HEK293 (cell line): ENCODE measurements around the gene ZSCAN1.

Experiments used
- CTCF ChIA-PET: fragments of 350-600 bp; formaldehyde crosslinking; extraction: SDS; loops from one replicate; lab custom pipeline; 2021; ENCODE audit warnings: antibody characterized with exemption; lab: Yijun Ruan, JAX
- POLR2A ChIA-PET: fragments of 300-600 bp; formaldehyde crosslinking; extraction: SDS; loops from one replicate; lab custom pipeline; 2020; ENCODE audit warnings: antibody characterized with exemption, inconsistent platforms; lab: Yijun Ruan, JAX
- H3K27ac ChIP-seq: fragments of 200-500 bp; sonication (Bioruptor generic); 2 replicates; pipeline ENCODE4 v1.5.1; 2014; ENCODE audit warnings: low read depth, low read length, control low read depth, inconsistent platforms; ENCODE audit errors: extremely low read depth
- H3K36me3 ChIP-seq, 2 experiments: fragments of 200-500 bp in 1 of 2; sonication (Bioruptor generic) in 1 of 2; 1 replicate in 1 of 2; 2 replicates in 1 of 2; pipeline ENCODE4 v1.5.1; 2014 to 2017; ENCODE audit warnings: inconsistent platforms in 2 of 2, low read length in 2 of 2; ENCODE audit not compliant: control insufficient read depth in 2 of 2, insufficient read depth in 1 of 2
- H3K4me1 ChIP-seq: fragments of 200-500 bp; sonication (Bioruptor generic); 2 replicates; pipeline ENCODE4 v1.5.1; 2014; ENCODE audit warnings: mild to moderate bottlenecking, low read length, inconsistent platforms; ENCODE audit not compliant: control insufficient read depth, insufficient read depth
- H3K4me3 ChIP-seq: 2 replicates; pipeline ENCODE4 v1.5.1; 2011; ENCODE audit warnings: low read depth, mild to moderate bottlenecking, control low read depth, low read length, moderate library complexity
- H3K9me3 ChIP-seq: fragments of 200-500 bp; sonication (Bioruptor generic); 2 replicates; pipeline ENCODE4 v1.5.1; 2014; ENCODE audit warnings: low read depth, low read length, inconsistent platforms; ENCODE audit not compliant: control insufficient read depth, insufficient read depth
- GLI2 ChIP-seq: fragments of 450-650 bp; formaldehyde crosslinking; IDR thresholded peaks from 2 replicates; pipeline ENCODE4; 2017; ENCODE audit warnings: missing biosample characterization, missing genetic modification characterization, low read depth, borderline replicate concordance
- KLF9 ChIP-seq: fragments of 450-650 bp; formaldehyde crosslinking; IDR thresholded peaks from 2 replicates; pipeline ENCODE4 v1.5.1; 2016; ENCODE audit warnings: missing biosample characterization, missing genetic modification characterization, low read depth
- MZF1 ChIP-seq: fragments of 450-650 bp; formaldehyde crosslinking; IDR thresholded peaks from 2 replicates; pipeline ENCODE4 v1.5.1; 2017; ENCODE audit warnings: missing biosample characterization, missing genetic modification characterization, borderline replicate concordance
- OVOL3 ChIP-seq: fragments of 450-650 bp; formaldehyde crosslinking; IDR thresholded peaks from 2 replicates; pipeline ENCODE4 v1.5.1; 2016; ENCODE audit warnings: missing biosample characterization, missing genetic modification characterization
- SCRT1 ChIP-seq: fragments of 450-650 bp; formaldehyde crosslinking; IDR thresholded peaks from 2 replicates; pipeline ENCODE4 v1.5.1; 2016; ENCODE audit warnings: missing biosample characterization, missing genetic modification characterization, borderline replicate concordance
- SETDB1 ChIP-seq: IDR thresholded peaks from one replicate; pipeline ENCODE4 v1.6.1; 2017; ENCODE audit warnings: mild to moderate bottlenecking, low read length, moderate library complexity, mixed read lengths; ENCODE audit not compliant: insufficient read length
- ZBTB20 ChIP-seq: fragments of 450-650 bp; formaldehyde crosslinking; IDR thresholded peaks from 2 replicates; pipeline ENCODE4 v1.5.1; 2016; ENCODE audit warnings: missing biosample characterization, missing genetic modification characterization
- ZBTB7A ChIP-seq: fragments of 450-650 bp; formaldehyde crosslinking; IDR thresholded peaks from 2 replicates; pipeline ENCODE4 v1.5.1; 2016; ENCODE audit warnings: low read depth, missing biosample characterization, missing genetic modification characterization
- ZNF157 ChIP-seq: fragments of 450-650 bp; formaldehyde crosslinking; IDR thresholded peaks from 2 replicates; pipeline ENCODE4 v1.5.1; 2016; ENCODE audit warnings: missing biosample characterization, missing genetic modification characterization
- ZNF202 ChIP-seq: fragments of 450-650 bp; formaldehyde crosslinking; IDR thresholded peaks from 2 replicates; pipeline ENCODE4 v1.5.1; 2016; ENCODE audit warnings: missing biosample characterization, missing genetic modification characterization, borderline replicate concordance
- ZNF221 ChIP-seq: fragments of 450-650 bp; formaldehyde crosslinking; IDR thresholded peaks from 2 replicates; pipeline ENCODE4 v1.5.1; 2017; ENCODE audit warnings: missing biosample characterization, missing genetic modification characterization, borderline replicate concordance
- ZNF302 ChIP-seq: fragments of 450-650 bp; formaldehyde crosslinking; IDR thresholded peaks from 2 replicates; pipeline ENCODE4 v1.5.1; 2016; ENCODE audit warnings: missing biosample characterization, missing genetic modification characterization, low read depth
- ZNF501 ChIP-seq: fragments of 450-650 bp; formaldehyde crosslinking; IDR thresholded peaks from 2 replicates; pipeline ENCODE4 v1.5.1; 2016; ENCODE audit warnings: missing biosample characterization, missing genetic modification characterization
- ZNF510 ChIP-seq: fragments of 450-650 bp; formaldehyde crosslinking; IDR thresholded peaks from 2 replicates; pipeline ENCODE4 v1.5.1; 2018; ENCODE audit warnings: mild to moderate bottlenecking, missing genetic modification characterization, missing biosample characterization; ENCODE audit not compliant: insufficient replicate concordance
- ZNF571 ChIP-seq: fragments of 450-650 bp; formaldehyde crosslinking; IDR thresholded peaks from 2 replicates; pipeline ENCODE4 v1.5.0; 2017; ENCODE audit warnings: missing biosample characterization, missing genetic modification characterization
- ZNF610 ChIP-seq: fragments of 450-650 bp; formaldehyde crosslinking; IDR thresholded peaks from 2 replicates; pipeline ENCODE4 v1.5.1; 2016; ENCODE audit warnings: missing biosample characterization, missing genetic modification characterization, borderline replicate concordance
- ZNF623 ChIP-seq: fragments of 450-650 bp; formaldehyde crosslinking; IDR thresholded peaks from 2 replicates; pipeline ENCODE4 v1.5.1; 2016; ENCODE audit warnings: missing biosample characterization, missing genetic modification characterization
- ZNF677 ChIP-seq: fragments of 450-650 bp; IDR thresholded peaks from 2 replicates; pipeline ENCODE4 v1.5.0; 2018; ENCODE audit warnings: missing biosample characterization, mild to moderate bottlenecking, missing genetic modification characterization, moderate library complexity
- ZNF768 ChIP-seq: fragments of 450-650 bp; formaldehyde crosslinking; IDR thresholded peaks from 2 replicates; pipeline ENCODE4 v1.5.1; 2018; ENCODE audit warnings: missing biosample characterization, mild to moderate bottlenecking, missing genetic modification characterization
- ZNF791 ChIP-seq: fragments of 450-650 bp; formaldehyde crosslinking; IDR thresholded peaks from 2 replicates; pipeline ENCODE4 v1.5.1; 2016; ENCODE audit warnings: missing biosample characterization, missing genetic modification characterization
- ZXDB ChIP-seq: fragments of 450-650 bp; formaldehyde crosslinking; IDR thresholded peaks from 2 replicates; pipeline ENCODE4 v1.5.1; 2016; ENCODE audit warnings: missing biosample characterization, missing genetic modification characterization
- TF ChIP-seq, protein P1 (sequence below): fragments of 450-650 bp; formaldehyde crosslinking; IDR thresholded peaks from 2 replicates; pipeline ENCODE4 v1.5.1; 2016; ENCODE audit warnings: missing biosample characterization, missing genetic modification characterization
- TF ChIP-seq, protein P2 (sequence below): fragments of 450-650 bp; formaldehyde crosslinking; conservative IDR thresholded peaks from 2 replicates; pipeline ENCODE4 v1.5.1; 2016; ENCODE audit warnings: low read depth, missing biosample characterization, missing genetic modification characterization
- TF ChIP-seq, protein P3 (sequence below): fragments of 450-650 bp; formaldehyde crosslinking; IDR thresholded peaks from 2 replicates; pipeline ENCODE4 v1.5.1; 2017; ENCODE audit warnings: missing biosample characterization, missing genetic modification characterization

Gene ZSCAN1

DNA sequence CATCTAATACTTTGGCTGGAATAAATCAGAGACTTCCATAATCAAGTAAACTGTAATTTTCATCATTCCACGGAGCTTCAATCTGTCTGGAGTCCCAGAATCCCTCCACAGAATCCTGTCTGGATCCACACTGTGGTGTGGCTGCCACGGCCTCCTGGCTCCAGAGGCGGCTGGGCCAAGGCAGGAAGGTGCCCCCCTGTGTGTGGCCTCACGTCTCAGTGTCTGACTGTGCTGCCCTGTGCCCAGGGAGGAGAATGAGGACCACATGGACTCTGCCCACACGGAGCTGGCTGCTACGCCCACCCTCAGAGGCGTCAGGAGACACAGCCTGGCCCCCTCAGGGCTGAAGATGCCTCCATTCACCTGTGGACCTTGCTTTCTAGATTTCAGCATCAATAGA lies 13.0 kb downstream of the ZSCAN1 start (continued):
- TF ChIP-seq SETDB1 (no peak), ZBTB7A (tag by site-specific recombination) (no peak), ZNF221 (tag by site-specific recombination) (no peak), ZNF302 (tag by site-specific recombination) (no peak), KLF9 (tag by site-specific recombination) (no peak), ZBTB20 (tag by site-specific recombination) (no peak), MZF1 (tag by site-specific recombination) (no peak)

GRCh38 chr19:58047672-58048071 lies 13.8 kb downstream of the ZSCAN1 start:
- ChIA-PET CTCF (no interaction called here), POLR2A (no interaction called here)

GRCh38 chr19:58052256-58052655 lies 18.4 kb downstream of the ZSCAN1 start:
- Histone ChIP-seq H3K27ac (no peak overlapping the region), H3K9me3 (no peaks in the 10 kb centered on the region; the same call in 1 of the 2 replicates), H3K4me3 (no peak overlapping the region), H3K36me3 (no peaks in the 10 kb centered on the region), H3K4me1 (no peaks in the 10 kb centered on the region)
- POLR2A ChIA-PET, result interaction anchor here (0.5 kb wide), 1 partner anchor 39 kb away, joined by 4 read pairs; no protein-coding TSS in a partner anchor
- TF ChIP-seq KLF9 (tag by site-specific recombination), result no peak
- no peak for TF ChIP-seq ZNF677
- no peak for TF ChIP-seq ZNF791
- TF ChIP-seq, protein P1, sequence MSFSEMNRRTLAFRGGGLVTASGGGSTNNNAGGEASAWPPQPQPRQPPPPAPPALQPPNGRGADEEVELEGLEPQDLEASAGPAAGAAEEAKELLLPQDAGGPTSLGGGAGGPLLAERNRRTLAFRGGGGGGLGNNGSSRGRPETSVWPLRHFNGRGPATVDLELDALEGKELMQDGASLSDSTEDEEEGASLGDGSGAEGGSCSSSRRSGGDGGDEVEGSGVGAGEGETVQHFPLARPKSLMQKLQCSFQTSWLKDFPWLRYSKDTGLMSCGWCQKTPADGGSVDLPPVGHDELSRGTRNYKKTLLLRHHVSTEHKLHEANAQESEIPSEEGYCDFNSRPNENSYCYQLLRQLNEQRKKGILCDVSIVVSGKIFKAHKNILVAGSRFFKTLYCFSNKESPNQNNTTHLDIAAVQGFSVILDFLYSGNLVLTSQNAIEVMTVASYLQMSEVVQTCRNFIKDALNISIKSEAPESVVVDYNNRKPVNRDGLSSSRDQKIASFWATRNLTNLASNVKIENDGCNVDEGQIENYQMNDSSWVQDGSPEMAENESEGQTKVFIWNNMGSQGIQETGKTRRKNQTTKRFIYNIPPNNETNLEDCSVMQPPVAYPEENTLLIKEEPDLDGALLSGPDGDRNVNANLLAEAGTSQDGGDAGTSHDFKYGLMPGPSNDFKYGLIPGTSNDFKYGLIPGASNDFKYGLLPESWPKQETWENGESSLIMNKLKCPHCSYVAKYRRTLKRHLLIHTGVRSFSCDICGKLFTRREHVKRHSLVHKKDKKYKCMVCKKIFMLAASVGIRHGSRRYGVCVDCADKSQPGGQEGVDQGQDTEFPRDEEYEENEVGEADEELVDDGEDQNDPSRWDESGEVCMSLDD (tag by site-specific recombination), result no peak
- no peak for TF ChIP-seq ZXDB (tag by site-specific recombination)
- no peak for TF ChIP-seq OVOL3 (tag by site-specific recombination)
- no peak for TF ChIP-seq ZNF501
- TF ChIP-seq SCRT1, result no peak
- CTCF ChIA-PET, result interaction anchor here (0.6 kb wide), 1 partner anchor 427 kb away, joined by 4 read pairs; no protein-coding TSS in a partner anchor

More at GRCh38 chr19:58047672-58048071, 13.8 kb downstream of the ZSCAN1 start:
- H3K4me3 ChIP-seq, result no peak overlapping the region
- H3K36me3 ChIP-seq, result no peaks in the 10 kb centered on the region
- H3K4me1 ChIP-seq, result no peaks in the 10 kb centered on the region
- no peak overlapping the region for H3K27ac ChIP-seq
- no peak for TF ChIP-seq SETDB1
- no peak for TF ChIP-seq ZNF157 (tag by site-specific recombination)
- no peak for TF ChIP-seq ZNF623 (tag by site-specific recombination)
- no peak for TF ChIP-seq ZNF768 (tag by site-specific recombination)
- no peak for TF ChIP-seq GLI2 (tag by site-specific recombination)
- TF ChIP-seq ZNF510 (tag by site-specific recombination), result no peak
- TF ChIP-seq, protein P2, sequence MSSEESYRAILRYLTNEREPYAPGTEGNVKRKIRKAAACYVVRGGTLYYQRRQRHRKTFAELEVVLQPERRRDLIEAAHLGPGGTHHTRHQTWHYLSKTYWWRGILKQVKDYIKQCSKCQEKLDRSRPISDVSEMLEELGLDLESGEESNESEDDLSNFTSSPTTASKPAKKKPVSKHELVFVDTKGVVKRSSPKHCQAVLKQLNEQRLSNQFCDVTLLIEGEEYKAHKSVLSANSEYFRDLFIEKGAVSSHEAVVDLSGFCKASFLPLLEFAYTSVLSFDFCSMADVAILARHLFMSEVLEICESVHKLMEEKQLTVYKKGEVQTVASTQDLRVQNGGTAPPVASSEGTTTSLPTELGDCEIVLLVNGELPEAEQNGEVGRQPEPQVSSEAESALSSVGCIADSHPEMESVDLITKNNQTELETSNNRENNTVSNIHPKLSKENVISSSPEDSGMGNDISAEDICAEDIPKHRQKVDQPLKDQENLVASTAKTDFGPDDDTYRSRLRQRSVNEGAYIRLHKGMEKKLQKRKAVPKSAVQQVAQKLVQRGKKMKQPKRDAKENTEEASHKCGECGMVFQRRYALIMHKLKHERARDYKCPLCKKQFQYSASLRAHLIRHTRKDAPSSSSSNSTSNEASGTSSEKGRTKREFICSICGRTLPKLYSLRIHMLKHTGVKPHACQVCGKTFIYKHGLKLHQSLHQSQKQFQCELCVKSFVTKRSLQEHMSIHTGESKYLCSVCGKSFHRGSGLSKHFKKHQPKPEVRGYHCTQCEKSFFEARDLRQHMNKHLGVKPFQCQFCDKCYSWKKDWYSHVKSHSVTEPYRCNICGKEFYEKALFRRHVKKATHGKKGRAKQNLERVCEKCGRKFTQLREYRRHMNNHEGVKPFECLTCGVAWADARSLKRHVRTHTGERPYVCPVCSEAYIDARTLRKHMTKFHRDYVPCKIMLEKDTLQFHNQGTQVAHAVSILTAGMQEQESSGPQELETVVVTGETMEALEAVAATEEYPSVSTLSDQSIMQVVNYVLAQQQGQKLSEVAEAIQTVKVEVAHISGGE (tag by site-specific recombination), result no peak
- no peak for TF ChIP-seq MZF1 (tag by site-specific recombination)
- TF ChIP-seq ZNF571 (tag by site-specific recombination), result no peak
- no peak for TF ChIP-seq ZNF202
- TF ChIP-seq, protein P3, sequence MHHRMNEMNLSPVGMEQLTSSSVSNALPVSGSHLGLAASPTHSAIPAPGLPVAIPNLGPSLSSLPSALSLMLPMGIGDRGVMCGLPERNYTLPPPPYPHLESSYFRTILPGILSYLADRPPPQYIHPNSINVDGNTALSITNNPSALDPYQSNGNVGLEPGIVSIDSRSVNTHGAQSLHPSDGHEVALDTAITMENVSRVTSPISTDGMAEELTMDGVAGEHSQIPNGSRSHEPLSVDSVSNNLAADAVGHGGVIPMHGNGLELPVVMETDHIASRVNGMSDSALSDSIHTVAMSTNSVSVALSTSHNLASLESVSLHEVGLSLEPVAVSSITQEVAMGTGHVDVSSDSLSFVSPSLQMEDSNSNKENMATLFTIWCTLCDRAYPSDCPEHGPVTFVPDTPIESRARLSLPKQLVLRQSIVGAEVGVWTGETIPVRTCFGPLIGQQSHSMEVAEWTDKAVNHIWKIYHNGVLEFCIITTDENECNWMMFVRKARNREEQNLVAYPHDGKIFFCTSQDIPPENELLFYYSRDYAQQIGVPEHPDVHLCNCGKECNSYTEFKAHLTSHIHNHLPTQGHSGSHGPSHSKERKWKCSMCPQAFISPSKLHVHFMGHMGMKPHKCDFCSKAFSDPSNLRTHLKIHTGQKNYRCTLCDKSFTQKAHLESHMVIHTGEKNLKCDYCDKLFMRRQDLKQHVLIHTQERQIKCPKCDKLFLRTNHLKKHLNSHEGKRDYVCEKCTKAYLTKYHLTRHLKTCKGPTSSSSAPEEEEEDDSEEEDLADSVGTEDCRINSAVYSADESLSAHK (tag by site-specific recombination), result no peak
- TF ChIP-seq ZNF610 (tag by site-specific recombination), result no peak
- no peaks in the 10 kb centered on the region; the same call in 1 of the 2 replicates for H3K9me3 ChIP-seq
